DOHH2 (cell line): ENCODE data around the gene MST1.

Experiments used
- H3F3A ChIP-seq: fragments of 200-600 bp; sonication (generic), shearing (Covaris generic); 2 replicates; pipeline ENCODE4 v1.6.0; 2016; ENCODE audit warnings: antibody characterized with exemption, mild to moderate bottlenecking; ENCODE audit not compliant: control insufficient read depth, insufficient read depth
- H3K27ac ChIP-seq: fragments of 200-600 bp; sonication (generic); 2 replicates; pipeline ENCODE4 v1.5.1; 2014; ENCODE audit warnings: low read depth, mild to moderate bottlenecking, low read length, moderate library complexity
- H3K27me3 ChIP-seq: fragments of 200-600 bp; sonication (generic); 2 replicates; pipeline ENCODE4 v1.6.1; 2014; ENCODE audit warnings: mild to moderate bottlenecking, low read length, mixed read lengths; ENCODE audit not compliant: control insufficient read depth
- H3K36me3 ChIP-seq: fragments of 200-600 bp; sonication (generic); 2 replicates; pipeline ENCODE4 v1.6.1; 2014; ENCODE audit warnings: mild to moderate bottlenecking, low read length, moderate library complexity, mixed read lengths; ENCODE audit not compliant: control insufficient read depth
- H3K4me1 ChIP-seq: fragments of 200-600 bp; sonication (generic); 2 replicates; pipeline ENCODE4 v1.6.1; 2014; ENCODE audit warnings: mild to moderate bottlenecking, low read length, mixed read lengths; ENCODE audit not compliant: control insufficient read depth
- H3K4me2 ChIP-seq: fragments of 200-600 bp; sonication (generic); 2 replicates; pipeline ENCODE4 v1.6.0; 2014; ENCODE audit warnings: mild to moderate bottlenecking, low read length, moderate library complexity
- H3K4me3 ChIP-seq: fragments of 200-600 bp; sonication (generic); 2 replicates; pipeline ENCODE4 v1.5.1; 2014; ENCODE audit warnings: mild to moderate bottlenecking, low read length, mixed read lengths
- H3K79me2 ChIP-seq: fragments of 200-600 bp; sonication (generic); 2 replicates; pipeline ENCODE4 v1.6.1; 2014; ENCODE audit warnings: mild to moderate bottlenecking, low read length, mixed read lengths; ENCODE audit not compliant: control insufficient read depth
- H3K9me2 ChIP-seq: fragments of 200-600 bp; sonication (generic); replicated peaks from 2 replicates; pipeline ENCODE4 v1.6.1; 2014; ENCODE audit warnings: mild to moderate bottlenecking, low read length, mixed read lengths; ENCODE audit not compliant: control insufficient read depth
- H3K9me3 ChIP-seq: fragments of 200-600 bp; sonication (generic); 2 replicates; pipeline ENCODE4 v1.6.1; 2014; ENCODE audit warnings: antibody characterized with exemption, low read length, mixed read lengths; ENCODE audit not compliant: control insufficient read depth, insufficient read depth
- H4K20me1 ChIP-seq: fragments of 200-600 bp; sonication (generic); 2 replicates; pipeline ENCODE4 v1.6.0; 2014; ENCODE audit warnings: low read depth, mild to moderate bottlenecking, antibody characterized with exemption, low read length, moderate library complexity; ENCODE audit not compliant: control insufficient read depth, insufficient read depth
- EZH2phosphoT487 ChIP-seq: fragments of 200-600 bp; sonication (generic); IDR thresholded peaks from 2 replicates; pipeline ENCODE4 v1.6.1; 2017; ENCODE audit warnings: borderline replicate concordance, mild to moderate bottlenecking, antibody characterized with exemption, low read length, moderate library complexity, mixed read lengths
- TF ChIP-seq, protein P1 (sequence below): fragments of 200-600 bp; sonication (generic); IDR thresholded peaks from one replicate; pipeline ENCODE4 v1.5.1; 2014; ENCODE audit warnings: antibody characterized with exemption, mild to moderate bottlenecking, low read depth, low read length; ENCODE audit not compliant: poor library complexity, severe bottlenecking

MST1 gene

GRCh38 chr3:49649576-49649975 is 39.7 kb downstream of the MST1 start:
- Histone ChIP-seq H3K9me3 (no peaks in the 10 kb centered on the region), H3K9me2 (no peaks in the 10 kb centered on the region), H3K27ac (no peak overlapping the region), H3K4me3 (no peak overlapping the region), H3K4me1 (peaks cover 5% of the 10 kb centered on the region; the same call in 1 of the 2 replicates), H3K36me3 (no peaks in the 10 kb centered on the region), H3K79me2 (no peaks in the 10 kb centered on the region), H3K4me2 (no peak overlapping the region), H4K20me1 (no peaks in the 10 kb centered on the region), H3K27me3 (0 out of 2 replicates have a peak, but pooled peaks cover 2% of the 10 kb centered on the region), H3F3A (no peaks in the 10 kb centered on the region)
- no peak for TF ChIP-seq EZH2phosphoT487
- TF ChIP-seq, protein P1, sequence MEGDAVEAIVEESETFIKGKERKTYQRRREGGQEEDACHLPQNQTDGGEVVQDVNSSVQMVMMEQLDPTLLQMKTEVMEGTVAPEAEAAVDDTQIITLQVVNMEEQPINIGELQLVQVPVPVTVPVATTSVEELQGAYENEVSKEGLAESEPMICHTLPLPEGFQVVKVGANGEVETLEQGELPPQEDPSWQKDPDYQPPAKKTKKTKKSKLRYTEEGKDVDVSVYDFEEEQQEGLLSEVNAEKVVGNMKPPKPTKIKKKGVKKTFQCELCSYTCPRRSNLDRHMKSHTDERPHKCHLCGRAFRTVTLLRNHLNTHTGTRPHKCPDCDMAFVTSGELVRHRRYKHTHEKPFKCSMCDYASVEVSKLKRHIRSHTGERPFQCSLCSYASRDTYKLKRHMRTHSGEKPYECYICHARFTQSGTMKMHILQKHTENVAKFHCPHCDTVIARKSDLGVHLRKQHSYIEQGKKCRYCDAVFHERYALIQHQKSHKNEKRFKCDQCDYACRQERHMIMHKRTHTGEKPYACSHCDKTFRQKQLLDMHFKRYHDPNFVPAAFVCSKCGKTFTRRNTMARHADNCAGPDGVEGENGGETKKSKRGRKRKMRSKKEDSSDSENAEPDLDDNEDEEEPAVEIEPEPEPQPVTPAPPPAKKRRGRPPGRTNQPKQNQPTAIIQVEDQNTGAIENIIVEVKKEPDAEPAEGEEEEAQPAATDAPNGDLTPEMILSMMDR: no peak

DNA sequence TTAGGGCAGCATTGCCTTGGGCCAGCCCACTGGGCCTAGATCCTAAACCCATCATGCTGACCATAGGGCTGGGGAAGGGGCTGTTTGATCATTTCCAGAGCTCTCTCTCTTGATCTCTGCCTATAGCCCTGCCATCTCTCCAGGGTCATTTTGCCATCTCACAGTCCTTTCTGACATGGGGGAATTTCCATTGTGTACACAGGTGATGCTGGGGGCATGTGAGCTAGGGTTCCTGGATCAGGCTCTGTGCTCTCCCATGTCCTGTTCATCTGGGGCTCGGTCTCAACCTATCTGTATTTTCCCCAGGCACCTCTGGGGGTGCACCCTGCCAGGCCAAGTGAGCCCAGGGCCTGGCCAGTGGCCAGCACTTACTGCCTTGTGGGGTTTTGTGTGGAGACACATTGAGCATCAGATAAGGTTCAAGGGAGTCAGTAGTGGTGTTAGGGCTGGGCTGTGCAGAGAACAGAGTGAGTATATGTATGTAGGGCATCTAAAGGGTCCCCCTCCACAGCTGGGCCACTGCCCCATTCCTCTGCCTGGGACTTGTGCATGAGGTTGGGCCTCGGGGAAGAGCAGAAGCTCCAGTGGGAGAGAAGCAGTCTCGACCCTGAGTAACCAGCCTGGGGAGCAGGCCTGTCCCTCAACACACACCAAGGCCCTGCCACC is 40.8 kb downstream of the MST1 start:
- no peak overlapping the region for H3K4me3 ChIP-seq
- H3K27ac ChIP-seq: no peak overlapping the region
- H3K27me3 ChIP-seq: 0 out of 2 replicates have a peak, but pooled peaks cover 2% of the 10 kb centered on the region
- no peaks in the 10 kb centered on the region for H4K20me1 ChIP-seq
- H3F3A ChIP-seq: no peaks in the 10 kb centered on the region
- no peaks in the 10 kb centered on the region for H3K79me2 ChIP-seq
- TF ChIP-seq EZH2phosphoT487: no peak
- TF ChIP-seq, protein P1: no peak
- H3K4me2 ChIP-seq: no peak overlapping the region
- H3K9me3 ChIP-seq: no peaks in the 10 kb centered on the region
- no peaks in the 10 kb centered on the region for H3K9me2 ChIP-seq
- peaks cover 5% of the 10 kb centered on the region; the same call in 1 of the 2 replicates for H3K4me1 ChIP-seq
- no peaks in the 10 kb centered on the region for H3K36me3 ChIP-seq

DNA sequence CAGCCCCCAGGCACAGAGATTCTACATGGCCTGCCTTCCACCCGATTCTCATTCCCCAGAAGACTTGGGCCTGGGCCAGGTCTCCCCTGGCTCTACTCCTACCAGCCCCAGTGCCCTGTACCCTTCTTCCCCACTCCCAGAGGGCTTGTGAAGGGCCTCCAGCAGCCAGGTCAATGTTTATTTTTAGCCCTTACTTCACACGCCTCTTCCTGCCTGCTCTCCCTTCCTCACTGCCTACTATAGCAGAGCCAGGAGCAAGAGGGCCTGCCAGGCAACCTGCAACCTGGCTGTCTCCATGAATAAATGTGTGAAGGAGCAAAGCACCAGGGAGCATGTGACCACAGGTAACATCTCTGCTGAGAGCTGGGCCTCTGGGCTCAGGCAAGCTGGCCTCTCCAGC is 41.5 kb downstream of the MST1 start:
- Histone ChIP-seq H3K79me2 (no peaks in the 10 kb centered on the region), H3K27me3 (0 out of 2 replicates have a peak, but pooled peaks cover 2% of the 10 kb centered on the region), H3K4me1 (peaks cover 5% of the 10 kb centered on the region; the same call in 1 of the 2 replicates), H3F3A (no peaks in the 10 kb centered on the region), H3K9me2 (no peaks in the 10 kb centered on the region), H3K27ac (no peak overlapping the region), H4K20me1 (no peaks in the 10 kb centered on the region), H3K9me3 (no peaks in the 10 kb centered on the region), H3K4me3 (no peak overlapping the region), H3K4me2 (no peak overlapping the region), H3K36me3 (no peaks in the 10 kb centered on the region)
- TF ChIP-seq, protein P1: no peak
- no peak for TF ChIP-seq EZH2phosphoT487
